ENCODE measurements around the gene ABHD2.

The ABHD2 gene

GRCh38 chr15:89067751-89068150 lies 20.5 kb upstream of the ABHD2 start:
- H3K27ac ChIP-seq (ENCODE audit: low read depth, low read length), result no peak overlapping the region
- no peaks in the 10 kb centered on the region for H3K79me2 ChIP-seq (ENCODE audit: control insufficient read depth, low read length)
- no peaks in the 10 kb centered on the region for H3K36me3 ChIP-seq (ENCODE audit: control insufficient read depth, low read length)
- peaks cover 19% of the 10 kb centered on the region for H3K9me3 ChIP-seq (ENCODE audit: control insufficient read depth, insufficient read depth, low read length)
- no peaks in the 10 kb centered on the region for H3F3A ChIP-seq (ENCODE audit: control insufficient read depth, insufficient read depth)
- H3K4me1 ChIP-seq (ENCODE audit: control insufficient read depth, low read length), result no peaks in the 10 kb centered on the region
- no peaks in the 10 kb centered on the region for H3K27me3 ChIP-seq (ENCODE audit: control insufficient read depth, low read length)
- H3K9me2 ChIP-seq (replicated peaks; ENCODE audit: control insufficient read depth, low read length), result no peaks in the 10 kb centered on the region
- H3K4me2 ChIP-seq (ENCODE audit: low read length), result no peak overlapping the region
- no peaks in the 10 kb centered on the region for H4K20me1 ChIP-seq (ENCODE audit: control insufficient read depth, insufficient read depth, low read depth, low read length)
- TF ChIP-seq CTCF (IDR thresholded peaks at IDR 0.05; ENCODE audit: low read depth, low read length, poor library complexity, severe bottlenecking) (no peak), EZH2phosphoT487 (IDR thresholded peaks at IDR 0.05; ENCODE audit: borderline replicate concordance, low read length) (no peak)
- no peak overlapping the region for H3K4me3 ChIP-seq (ENCODE audit: low read length)

- no peaks in the 10 kb centered on the region for H3K79me2 ChIP-seq (ENCODE audit: control insufficient read depth, low read length)
- H3K4me2 ChIP-seq (ENCODE audit: low read length), result no peak overlapping the region
- no peaks in the 10 kb centered on the region for H3K4me1 ChIP-seq (ENCODE audit: control insufficient read depth, low read length)
- H4K20me1 ChIP-seq (ENCODE audit: control insufficient read depth, insufficient read depth, low read depth, low read length), result no peaks in the 10 kb centered on the region
- no peak overlapping the region for H3K27ac ChIP-seq (ENCODE audit: low read depth, low read length)
- TF ChIP-seq CTCF (IDR thresholded peaks at IDR 0.05; ENCODE audit: low read depth, low read length, poor library complexity, severe bottlenecking), result no peak
- no peaks in the 10 kb centered on the region for H3K27me3 ChIP-seq (ENCODE audit: control insufficient read depth, low read length)
- peaks cover 19% of the 10 kb centered on the region for H3K9me3 ChIP-seq (ENCODE audit: control insufficient read depth, insufficient read depth, low read length)
- H3K36me3 ChIP-seq (ENCODE audit: control insufficient read depth, low read length), result no peaks in the 10 kb centered on the region
- no peaks in the 10 kb centered on the region for H3K9me2 ChIP-seq (replicated peaks; ENCODE audit: control insufficient read depth, low read length)
- H3F3A ChIP-seq (ENCODE audit: control insufficient read depth, insufficient read depth), result no peaks in the 10 kb centered on the region
- H3K4me3 ChIP-seq (ENCODE audit: low read length), result no peak overlapping the region
Observed at GRCh38 chr15:89068325-89068784, 19.9 kb upstream of the ABHD2 start.

GRCh38 chr15:89070197-89071124 lies 17.8 kb upstream of the ABHD2 start:
- H3K27ac ChIP-seq (ENCODE audit: low read depth, low read length), result no peak overlapping the region
- H3K9me2 ChIP-seq (replicated peaks; ENCODE audit: control insufficient read depth, low read length), result no peaks in the 10 kb centered on the region
- H3F3A ChIP-seq (ENCODE audit: control insufficient read depth, insufficient read depth), result no peaks in the 10 kb centered on the region
- H3K4me2 ChIP-seq (ENCODE audit: low read length), result no peak overlapping the region
- H3K79me2 ChIP-seq (ENCODE audit: control insufficient read depth, low read length), result no peaks in the 10 kb centered on the region
- no peaks in the 10 kb centered on the region for H3K4me1 ChIP-seq (ENCODE audit: control insufficient read depth, low read length)
- no peaks in the 10 kb centered on the region for H3K27me3 ChIP-seq (ENCODE audit: control insufficient read depth, low read length)
- no peaks in the 10 kb centered on the region for H3K36me3 ChIP-seq (ENCODE audit: control insufficient read depth, low read length)
- H3K9me3 ChIP-seq (ENCODE audit: control insufficient read depth, insufficient read depth, low read length), result peaks cover 19% of the 10 kb centered on the region
- TF ChIP-seq CTCF (IDR thresholded peaks at IDR 0.05; ENCODE audit: low read depth, low read length, poor library complexity, severe bottlenecking), result no peak
- TF ChIP-seq EZH2phosphoT487 (IDR thresholded peaks at IDR 0.05; ENCODE audit: borderline replicate concordance, low read length), result no peak
- H3K4me3 ChIP-seq (ENCODE audit: low read length), result no peak overlapping the region
- no peaks in the 10 kb centered on the region for H4K20me1 ChIP-seq (ENCODE audit: control insufficient read depth, insufficient read depth, low read depth, low read length)

Measured in DOHH2 (cell line).